IMR-90 (cell line): ENCODE measurements around the gene DRAP1.

ENCODE experiments used
- CEBPB ChIP-seq: IDR thresholded peaks from 2 replicates; pipeline ENCODE4 v1.6.1; 2012; ENCODE audit warnings: low read depth, low read length, improper control_type of control experiment
- CHD1 ChIP-seq: IDR thresholded peaks from 2 replicates; pipeline ENCODE4 v1.6.1; 2012; ENCODE audit warnings: low read depth, low read length, improper control_type of control experiment
- CTCF ChIP-seq: conservative IDR thresholded peaks from 2 replicates; pipeline ENCODE4 v1.5.1; 2012; ENCODE audit warnings: mild to moderate bottlenecking, low read depth, low read length, improper control_type of control experiment
- ELK1 ChIP-seq: fragments of 150-350 bp; IDR thresholded peaks from 2 replicates; pipeline ENCODE4 v1.6.1; 2016; ENCODE audit warnings: low read depth, mild to moderate bottlenecking, low read length, moderate library complexity, borderline replicate concordance
- MAFK ChIP-seq: IDR thresholded peaks from 2 replicates; pipeline ENCODE4 v1.6.1; 2012; ENCODE audit warnings: low read depth, low read length, improper control_type of control experiment
- MXI1 ChIP-seq: IDR thresholded peaks from 2 replicates; pipeline ENCODE4 v1.6.1; 2012; ENCODE audit warnings: low read depth, mild to moderate bottlenecking, low read length, moderate library complexity, borderline replicate concordance
- NFE2L2 ChIP-seq: fragments of 150-350 bp; IDR thresholded peaks from 2 replicates; pipeline ENCODE4 v1.6.1; 2016; ENCODE audit warnings: low read depth, mild to moderate bottlenecking, low read length
- POLR2A ChIP-seq: IDR thresholded peaks from 2 replicates; pipeline ENCODE4 v1.6.1; 2012; ENCODE audit warnings: mild to moderate bottlenecking, low read depth, low read length
- RCOR1 ChIP-seq: IDR thresholded peaks from 2 replicates; pipeline ENCODE4 v1.6.1; 2012; ENCODE audit warnings: mild to moderate bottlenecking, low read length, improper control_type of control experiment; ENCODE audit not compliant: insufficient replicate concordance
- RFX5 ChIP-seq: IDR thresholded peaks from 2 replicates; pipeline ENCODE4 v1.8.0; 2012; ENCODE audit warnings: low read depth, mild to moderate bottlenecking, low read length, moderate library complexity
- SMC3 ChIP-seq: fragments of 150-350 bp; IDR thresholded peaks from 2 replicates; pipeline ENCODE4 v1.6.1; 2016; ENCODE audit warnings: low read depth, mild to moderate bottlenecking, antibody characterized with exemption, low read length, moderate library complexity
- USF2 ChIP-seq: fragments of 150-350 bp; IDR thresholded peaks from 2 replicates; pipeline ENCODE4 v1.6.1; 2017; ENCODE audit warnings: mild to moderate bottlenecking, antibody characterized with exemption, low read length, low read depth

DNA sequence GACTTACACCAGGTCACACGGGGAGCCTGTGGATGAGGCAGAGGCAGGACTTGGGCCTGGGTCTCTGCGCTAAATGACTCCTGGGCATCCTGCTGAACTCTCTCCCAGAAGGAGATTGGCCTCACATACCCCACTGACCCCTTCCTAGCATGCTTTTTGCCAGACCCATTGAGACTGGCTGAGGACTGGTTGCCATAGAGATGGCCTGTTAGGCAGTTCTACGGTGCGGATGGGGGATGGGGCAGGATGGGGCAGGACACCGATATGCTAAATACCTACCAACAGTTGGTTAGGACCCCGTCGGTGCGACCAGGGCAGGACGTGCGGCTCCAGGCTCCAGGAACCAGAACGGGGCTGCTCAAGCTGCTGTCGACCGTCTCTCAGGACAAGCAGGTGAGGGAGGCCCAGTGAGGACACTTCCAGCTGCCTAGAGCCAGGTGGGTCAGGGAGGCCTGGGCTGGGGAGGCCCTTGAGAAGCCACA, 26.2 kb downstream of the DRAP1 start, which contains the start of gene TSGA10IP:
- TF ChIP-seq CTCF (no peak), NFE2L2 (no peak), USF2 (no peak), RCOR1 (no peak), POLR2A (no peak), CHD1 (no peak), RFX5 (no peak), SMC3 (no peak), ELK1 (no peak), CEBPB (no peak), MXI1 (no peak), MAFK (no peak)
